ENCODE results near the gene GYS1.
"Not testable (repeated sequence)": the region's sequence is repeated elsewhere in the genome, so short reads cannot be mapped to it uniquely, and the experiment has no call there.

DNA sequence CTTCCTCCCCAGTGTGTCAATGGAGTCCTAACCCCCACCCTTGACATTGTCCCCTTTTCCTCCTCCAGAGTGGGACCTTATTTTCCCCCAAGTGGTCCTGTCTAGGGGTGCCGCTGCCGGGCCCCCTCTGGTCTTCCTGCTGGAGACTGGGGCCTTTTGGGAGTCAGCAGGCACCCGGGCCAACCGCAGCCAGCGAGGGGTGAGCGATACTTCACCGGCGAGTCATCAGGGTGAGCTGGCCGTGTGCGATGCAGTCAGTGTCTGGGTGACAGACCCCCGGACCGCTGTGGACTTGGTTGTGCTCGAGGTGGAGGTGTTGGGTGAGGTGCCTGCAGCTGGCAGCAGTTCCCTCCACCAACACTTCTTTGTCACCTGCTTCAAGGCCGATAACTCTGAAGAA is 36.6 kb upstream of the GYS1 start:
- TF ChIP-seq, protein P1, sequence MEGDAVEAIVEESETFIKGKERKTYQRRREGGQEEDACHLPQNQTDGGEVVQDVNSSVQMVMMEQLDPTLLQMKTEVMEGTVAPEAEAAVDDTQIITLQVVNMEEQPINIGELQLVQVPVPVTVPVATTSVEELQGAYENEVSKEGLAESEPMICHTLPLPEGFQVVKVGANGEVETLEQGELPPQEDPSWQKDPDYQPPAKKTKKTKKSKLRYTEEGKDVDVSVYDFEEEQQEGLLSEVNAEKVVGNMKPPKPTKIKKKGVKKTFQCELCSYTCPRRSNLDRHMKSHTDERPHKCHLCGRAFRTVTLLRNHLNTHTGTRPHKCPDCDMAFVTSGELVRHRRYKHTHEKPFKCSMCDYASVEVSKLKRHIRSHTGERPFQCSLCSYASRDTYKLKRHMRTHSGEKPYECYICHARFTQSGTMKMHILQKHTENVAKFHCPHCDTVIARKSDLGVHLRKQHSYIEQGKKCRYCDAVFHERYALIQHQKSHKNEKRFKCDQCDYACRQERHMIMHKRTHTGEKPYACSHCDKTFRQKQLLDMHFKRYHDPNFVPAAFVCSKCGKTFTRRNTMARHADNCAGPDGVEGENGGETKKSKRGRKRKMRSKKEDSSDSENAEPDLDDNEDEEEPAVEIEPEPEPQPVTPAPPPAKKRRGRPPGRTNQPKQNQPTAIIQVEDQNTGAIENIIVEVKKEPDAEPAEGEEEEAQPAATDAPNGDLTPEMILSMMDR (IDR thresholded peaks at IDR 0.05) = not testable (repeated sequence)
- TF ChIP-seq POLR2A (IDR thresholded peaks at IDR 0.05; ENCODE audit: low read depth); POLR2AphosphoS5 (IDR thresholded peaks at IDR 0.05): not testable (repeated sequence)
